D721Med (cell line): ENCODE measurements around the gene TXNDC15.

ENCODE experiments used
- DNase-seq: peaks from one replicate; pipeline ENCODE4 v3.0.0; 2011; ENCODE audit warnings: low spot score; ENCODE audit not compliant: insufficient read length
- FAIRE-seq: peaks from 2 replicates; lab custom pipeline; 2011; peaks lifted over from hg19 to GRCh38; lab: Jason Lieb, UNC
- CTCF ChIP-seq: IDR thresholded peaks from 2 replicates; pipeline ENCODE4 v1.5.1; 2012; ENCODE audit warnings: mild to moderate bottlenecking, control low read depth; ENCODE audit not compliant: insufficient read depth; ENCODE audit errors: missing control alignments

TXNDC15 gene

GRCh38 chr5:134887593-134888159 lies 13.5 kb downstream of the TXNDC15 start:
- FAIRE-seq (no peak), DNase-seq (no peak)
- no peak for TF ChIP-seq CTCF

- FAIRE-seq (no peak), DNase-seq (no peak)
Observed at GRCh38 chr5:134889335-134889734, 15.2 kb downstream of the TXNDC15 start.

GRCh38 chr5:134891473-134891872 lies 17.3 kb downstream of the TXNDC15 start:
- DNase-seq: no peak
- TF ChIP-seq CTCF: no peak
- no peak for FAIRE-seq

More at GRCh38 chr5:134889335-134889734, 15.2 kb downstream of the TXNDC15 start:
- TF ChIP-seq CTCF: no peak

- no peak for DNase-seq
- FAIRE-seq: no peak
- TF ChIP-seq CTCF: no peak
Observed at GRCh38 chr5:134892282-134892681, 18.1 kb downstream of the TXNDC15 start.

- TF ChIP-seq CTCF: no peak
- DNase-seq (no peak), FAIRE-seq (no peak)
Observed at GRCh38 chr5:134892926-134893325, 18.8 kb downstream of the TXNDC15 start.

GRCh38 chr5:134893748-134894505 lies 19.8 kb downstream of the TXNDC15 start:
- FAIRE-seq (no peak), DNase-seq (no peak)
- TF ChIP-seq CTCF: no peak
